Measurements from ENCODE around the gene PATE2. TPM values are rescaled to one million over a fixed set of nuclear protein-coding genes. Genes with fewer than 3 reads are reported as not detected.
A peak's percentile ranks its signal among the peaks of the same experiment; 100 is the strongest.

The PATE2 gene
- total and polyA plus RNA-seq, 7 experiments from 2014 or later: not detected

DNA sequence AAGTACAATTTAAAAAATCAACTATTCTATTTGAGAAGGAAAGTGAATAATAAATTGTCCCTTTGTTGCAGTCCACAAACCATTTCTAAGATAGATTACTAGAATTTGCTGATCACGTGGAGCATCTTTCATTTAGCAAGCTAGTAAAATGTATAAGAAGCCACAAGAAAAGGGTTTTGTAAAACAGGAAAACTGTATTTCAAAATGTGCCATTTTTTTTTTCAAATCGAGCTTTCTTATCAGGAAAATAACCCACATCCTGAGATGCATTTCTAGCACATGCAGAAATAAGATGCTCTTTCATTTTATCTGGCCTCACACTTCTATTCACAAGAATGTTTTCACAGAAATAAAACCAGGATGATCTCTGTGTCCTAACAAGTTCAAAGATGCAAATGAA is 6.0 kb upstream of the PATE2 start:
- Mint-ChIP-seq H3K27ac (peak overlapping the region in 1 of 9 donors; percentile 48), H3K9me3 (peaks cover 0 to 8% (median 2%) of the 10 kb centered on the region in 11 donors), H3K27me3 (peaks cover 0 to 19% (median 7%) of the 10 kb centered on the region in 5 donors), H3K4me3 (peak overlapping the region in 1 of 10 donors; percentile 18), H3K36me3 (no peaks in the 10 kb centered on the region), H3K4me1 (peaks cover 0 to 19% (median 0%) of the 10 kb centered on the region in 7 donors)
- intact Hi-C loops (cut with micrococcal nuclease): no loop called here
- H3K4me3 ChIP-seq (ENCODE audit: low read length): no peak overlapping the region
- H3K27ac ChIP-seq (ENCODE audit: low read depth, low read length): no peak overlapping the region
- ChIA-PET CTCF (interaction anchor here (0.6 kb wide), 1 partner anchor 378 kb away, joined by 5 read pairs; no protein-coding TSS in a partner anchor), POLR2A (no interaction called here)
- peak; percentile 60 for ATAC-seq
- no peaks in the 10 kb centered on the region for H3K27me3 ChIP-seq (ENCODE audit: control insufficient read depth in 2 of 2, insufficient read depth in 2 of 2, low read length in 2 of 2)
- H3K9me3 ChIP-seq (ENCODE audit: control insufficient read depth in 2 of 3, low read length in 3 of 3): no peaks in the 10 kb centered on the region
- H3K4me1 ChIP-seq (ENCODE audit: control insufficient read depth in 2 of 2, insufficient read depth in 2 of 2, low read length in 2 of 2): peaks cover 0 to 4% of the 10 kb centered on the region in 2 donors
- H3K36me3 ChIP-seq (ENCODE audit: control insufficient read depth in 2 of 3, insufficient read depth in 3 of 3, low read length in 3 of 3): no peaks in the 10 kb centered on the region
- peak in 3 of 9 donors; percentile 8 to 45 (median 20) for DNase-seq

DNA sequence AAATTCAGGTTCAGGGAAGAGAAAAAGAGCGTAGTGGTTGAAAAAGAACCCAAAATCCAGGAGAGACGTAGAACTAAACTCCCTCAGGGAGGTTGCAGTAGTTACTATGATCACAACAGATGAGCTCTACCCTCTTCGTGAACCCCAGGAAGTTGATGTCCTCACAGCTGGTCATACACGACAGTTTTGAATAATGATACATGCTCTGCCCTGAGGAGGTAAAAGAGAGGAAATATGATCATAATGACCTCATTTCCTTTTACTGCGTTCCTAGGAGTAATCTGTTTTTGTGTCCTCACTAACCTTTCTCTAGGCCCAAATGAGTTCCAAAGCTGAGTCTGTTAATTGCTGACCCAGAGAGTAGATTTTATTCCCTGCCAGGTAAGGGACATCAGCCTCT is 1.3 kb downstream of the PATE2 start:
- Histone ChIP-seq H3K4me1 (ENCODE audit: control insufficient read depth in 2 of 2, insufficient read depth in 2 of 2, low read length in 2 of 2) (no peaks in the 10 kb centered on the region), H3K36me3 (ENCODE audit: control insufficient read depth in 2 of 3, insufficient read depth in 3 of 3, low read length in 3 of 3) (no peaks in the 10 kb centered on the region), H3K9me3 (ENCODE audit: control insufficient read depth in 2 of 3, low read length in 3 of 3) (no peaks in the 10 kb centered on the region), H3K4me3 (ENCODE audit: low read length) (no peak overlapping the region), H3K27ac (ENCODE audit: low read depth, low read length) (no peak overlapping the region), H3K27me3 (ENCODE audit: control insufficient read depth in 2 of 2, insufficient read depth in 2 of 2, low read length in 2 of 2) (no peaks in the 10 kb centered on the region)
- no peak overlapping the region for H3K4me3 Mint-ChIP-seq
- no peaks in the 10 kb centered on the region for H3K36me3 Mint-ChIP-seq
- H3K27ac Mint-ChIP-seq: peak overlapping the region in 1 of 9 donors; percentile 4
- peaks cover 0 to 5% (median 2%) of the 10 kb centered on the region in 11 donors for H3K9me3 Mint-ChIP-seq
- ATAC-seq (peak; percentile 63), DNase-seq (no peak)
- H3K27me3 Mint-ChIP-seq: peaks cover 3 to 49% (median 12%) of the 10 kb centered on the region in 5 donors
- CTCF ChIA-PET: no interaction called here
- intact Hi-C loops (cut with micrococcal nuclease): no loop called here
- peaks cover 0 to 15% (median 0%) of the 10 kb centered on the region in 7 donors for H3K4me1 Mint-ChIP-seq
- POLR2A ChIA-PET: no interaction called here

DNA sequence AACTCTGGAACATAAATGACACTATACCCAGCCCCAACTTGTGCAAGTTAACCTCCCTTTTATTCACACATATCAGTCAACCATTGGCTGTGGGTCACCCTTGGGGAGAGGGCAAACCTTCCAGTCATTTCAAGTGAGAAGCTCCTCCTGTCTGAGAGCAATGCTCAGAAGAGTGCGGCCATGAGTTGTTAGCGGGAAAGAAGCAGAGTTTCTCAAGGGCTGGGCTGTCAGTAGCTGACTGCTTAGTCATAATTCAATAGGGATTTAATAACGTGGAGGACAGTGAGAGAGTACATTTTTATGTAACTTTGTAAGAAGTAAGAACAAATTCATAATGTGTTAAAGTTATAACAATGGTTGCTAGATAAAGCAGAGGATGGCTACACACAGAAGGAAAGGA is 5.1 kb downstream of the PATE2 start:
- Mint-ChIP-seq H3K4me1 (peaks cover 0 to 19% (median 4%) of the 10 kb centered on the region in 7 donors), H3K27me3 (peaks cover 0 to 36% (median 23%) of the 10 kb centered on the region in 5 donors), H3K27ac (no peak overlapping the region), H3K9me3 (peaks cover 0 to 3% (median 0%) of the 10 kb centered on the region in 11 donors), H3K4me3 (no peak overlapping the region), H3K36me3 (no peaks in the 10 kb centered on the region)
- ChIA-PET CTCF (no interaction called here), POLR2A (no interaction called here)
- Histone ChIP-seq H3K9me3 (ENCODE audit: control insufficient read depth in 2 of 3, low read length in 3 of 3) (no peaks in the 10 kb centered on the region), H3K36me3 (ENCODE audit: control insufficient read depth in 2 of 3, insufficient read depth in 3 of 3, low read length in 3 of 3) (no peaks in the 10 kb centered on the region), H3K4me3 (ENCODE audit: low read length) (no peak overlapping the region), H3K27me3 (ENCODE audit: control insufficient read depth in 2 of 2, insufficient read depth in 2 of 2, low read length in 2 of 2) (no peaks in the 10 kb centered on the region), H3K27ac (ENCODE audit: low read depth, low read length) (no peak overlapping the region), H3K4me1 (ENCODE audit: control insufficient read depth in 2 of 2, insufficient read depth in 2 of 2, low read length in 2 of 2) (no peaks in the 10 kb centered on the region)
- ATAC-seq (no peak), DNase-seq (no peak)
- intact Hi-C loops (cut with micrococcal nuclease): no loop called here

DNA sequence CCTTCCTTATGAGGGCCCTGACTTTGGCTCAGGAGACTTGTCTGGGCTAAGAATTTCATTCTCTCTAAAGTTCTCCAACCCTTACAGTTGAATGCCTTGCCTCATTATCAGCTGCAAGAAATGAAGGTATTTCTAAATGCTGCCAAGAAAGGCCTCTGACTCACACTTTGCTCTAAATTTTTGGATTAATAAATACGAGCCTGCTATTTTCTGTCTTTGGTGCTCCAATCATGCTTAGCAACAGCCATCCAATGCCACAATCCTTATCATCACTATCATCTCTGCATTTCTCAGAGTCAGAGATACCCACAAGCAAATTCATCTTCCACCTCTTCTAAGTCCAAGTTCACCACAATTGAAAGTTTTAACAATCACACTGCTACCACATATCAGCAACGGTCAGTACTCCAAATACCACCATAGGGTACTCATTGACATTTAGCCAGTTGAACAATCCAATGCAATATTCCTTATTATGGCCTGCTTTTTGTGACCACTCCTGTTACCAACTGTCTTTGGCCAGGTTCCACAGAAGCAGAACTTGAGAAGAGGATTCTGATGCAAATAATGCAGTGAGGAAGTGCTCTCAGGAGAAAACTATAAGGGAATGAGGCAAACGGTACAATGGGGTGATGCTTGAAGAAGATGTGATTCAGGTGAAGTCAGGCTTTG is 5.7 kb downstream of the PATE2 start:
- no peaks in the 10 kb centered on the region for H3K36me3 Mint-ChIP-seq
- H3K4me1 ChIP-seq (ENCODE audit: control insufficient read depth in 2 of 2, insufficient read depth in 2 of 2, low read length in 2 of 2): no peaks in the 10 kb centered on the region
- peaks cover 0 to 3% (median 0%) of the 10 kb centered on the region in 11 donors for H3K9me3 Mint-ChIP-seq
- ChIA-PET CTCF (interaction anchor here (0.7 kb wide), 1 partner anchor 708 kb away, joined by 3 read pairs; no protein-coding TSS in a partner anchor), POLR2A (no interaction called here)
- ATAC-seq (no peak), DNase-seq (no peak)
- H3K9me3 ChIP-seq (ENCODE audit: control insufficient read depth in 2 of 3, low read length in 3 of 3): no peaks in the 10 kb centered on the region
- H3K27ac Mint-ChIP-seq: no peak overlapping the region
- no peaks in the 10 kb centered on the region for H3K36me3 ChIP-seq (ENCODE audit: control insufficient read depth in 2 of 3, insufficient read depth in 3 of 3, low read length in 3 of 3)
- H3K27ac ChIP-seq (ENCODE audit: low read depth, low read length): no peak overlapping the region
- peaks cover 0 to 17% (median 4%) of the 10 kb centered on the region in 7 donors for H3K4me1 Mint-ChIP-seq
- H3K27me3 ChIP-seq (ENCODE audit: control insufficient read depth in 2 of 2, insufficient read depth in 2 of 2, low read length in 2 of 2): no peaks in the 10 kb centered on the region
- H3K27me3 Mint-ChIP-seq: peaks cover 0 to 36% (median 26%) of the 10 kb centered on the region in 5 donors
- no peak overlapping the region for H3K4me3 ChIP-seq (ENCODE audit: low read length)
- intact Hi-C loops (cut with micrococcal nuclease): no loop called here
- H3K4me3 Mint-ChIP-seq: no peak overlapping the region

DNA sequence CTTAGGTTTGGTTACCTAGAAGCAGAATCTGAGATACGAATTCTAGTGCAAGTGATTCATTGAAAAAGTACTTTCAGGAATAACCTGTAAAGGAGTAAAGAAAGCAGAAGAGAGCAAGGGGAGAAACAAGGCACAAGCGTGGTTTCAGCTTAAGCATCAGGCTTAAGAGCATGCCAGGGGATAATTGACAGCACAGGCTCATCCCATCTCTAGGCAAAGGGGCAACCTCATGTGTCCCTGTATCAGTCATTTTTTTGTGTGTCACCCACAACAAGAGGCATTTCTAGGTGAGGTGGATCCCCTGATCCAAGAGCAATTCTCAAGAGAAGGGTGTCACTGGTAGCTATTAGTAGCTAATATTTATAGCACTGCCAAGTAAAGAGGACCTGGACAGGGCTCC is 8.0 kb downstream of the PATE2 start:
- Histone ChIP-seq H3K27ac (ENCODE audit: low read depth, low read length) (no peak overlapping the region), H3K9me3 (ENCODE audit: control insufficient read depth in 2 of 3, low read length in 3 of 3) (no peaks in the 10 kb centered on the region), H3K27me3 (ENCODE audit: control insufficient read depth in 2 of 2, insufficient read depth in 2 of 2, low read length in 2 of 2) (no peaks in the 10 kb centered on the region), H3K36me3 (ENCODE audit: control insufficient read depth in 2 of 3, insufficient read depth in 3 of 3, low read length in 3 of 3) (no peaks in the 10 kb centered on the region), H3K4me1 (ENCODE audit: control insufficient read depth in 2 of 2, insufficient read depth in 2 of 2, low read length in 2 of 2) (no peaks in the 10 kb centered on the region), H3K4me3 (ENCODE audit: low read length) (no peak overlapping the region)
- H3K4me1 Mint-ChIP-seq: peaks cover 0 to 21% (median 4%) of the 10 kb centered on the region in 7 donors
- CTCF ChIA-PET: no interaction called here
- no peak for DNase-seq
- peaks cover 0 to 3% (median 0%) of the 10 kb centered on the region in 11 donors for H3K9me3 Mint-ChIP-seq
- intact Hi-C loops (cut with micrococcal nuclease): no loop called here
- ATAC-seq: no peak
- H3K36me3 Mint-ChIP-seq: no peaks in the 10 kb centered on the region
- POLR2A ChIA-PET: no interaction called here
- H3K4me3 Mint-ChIP-seq: no peak overlapping the region
- no peak overlapping the region for H3K27ac Mint-ChIP-seq
- H3K27me3 Mint-ChIP-seq: peaks cover 0 to 35% (median 29%) of the 10 kb centered on the region in 5 donors

DNA sequence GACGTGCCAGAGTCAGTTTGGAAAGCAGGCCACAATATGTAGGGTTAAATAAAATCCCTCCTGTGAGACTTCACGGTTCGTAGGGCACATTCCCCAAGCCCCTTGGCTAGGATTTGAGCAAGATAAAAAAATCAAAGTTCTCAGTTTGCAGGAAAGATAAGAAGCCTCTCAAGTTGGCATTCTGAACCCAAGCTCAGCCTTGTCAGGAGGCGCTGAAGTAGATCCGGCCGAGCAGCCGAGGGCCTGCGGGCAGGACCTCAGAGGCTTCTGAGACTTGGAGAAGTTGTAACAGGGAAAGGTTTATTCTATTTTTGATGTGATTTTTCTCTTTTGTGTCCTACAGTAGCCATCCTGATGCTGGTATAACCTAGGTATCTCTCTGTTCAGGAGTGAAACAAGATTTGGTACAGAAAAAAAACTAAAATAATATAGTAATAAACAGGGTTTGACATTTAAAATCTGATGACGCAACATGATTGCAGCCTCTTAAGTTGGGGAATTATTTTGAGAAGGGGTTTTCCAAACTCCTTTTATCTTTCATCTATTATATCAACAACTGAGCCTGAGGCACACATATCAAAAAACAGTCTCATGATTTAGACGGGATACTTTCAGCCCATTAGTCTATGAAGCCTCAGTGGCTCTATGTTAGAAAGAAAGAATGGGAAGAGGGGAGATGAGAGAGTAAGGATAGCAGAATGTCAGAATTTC is 10.1 kb downstream of the PATE2 start:
- Mint-ChIP-seq H3K9me3 (peaks cover 0 to 3% (median 0%) of the 10 kb centered on the region in 11 donors), H3K4me1 (peaks cover 0 to 27% (median 4%) of the 10 kb centered on the region in 7 donors), H3K4me3 (peak overlapping the region in 3 of 10 donors; percentile 36 to 71 (median 48)), H3K27me3 (peaks cover 0 to 45% (median 42%) of the 10 kb centered on the region in 5 donors), H3K36me3 (no peaks in the 10 kb centered on the region), H3K27ac (peak overlapping the region in 1 of 9 donors; percentile 83)
- ChIA-PET POLR2A (no interaction called here), CTCF (no interaction called here)
- DNase-seq (no peak), ATAC-seq (peak; percentile 63)
- Histone ChIP-seq H3K4me1 (ENCODE audit: control insufficient read depth in 2 of 2, insufficient read depth in 2 of 2, low read length in 2 of 2) (no peaks in the 10 kb centered on the region), H3K36me3 (ENCODE audit: control insufficient read depth in 2 of 3, insufficient read depth in 3 of 3, low read length in 3 of 3) (no peaks in the 10 kb centered on the region), H3K27me3 (ENCODE audit: control insufficient read depth in 2 of 2, insufficient read depth in 2 of 2, low read length in 2 of 2) (no peaks in the 10 kb centered on the region), H3K27ac (ENCODE audit: low read depth, low read length) (no peak overlapping the region), H3K9me3 (ENCODE audit: control insufficient read depth in 2 of 3, low read length in 3 of 3) (no peaks in the 10 kb centered on the region), H3K4me3 (ENCODE audit: low read length) (no peak overlapping the region)
- intact Hi-C loops (cut with micrococcal nuclease): no loop called here

Measured in naive thymus-derived CD4-positive, alpha-beta T cell (primary cell).